Activated naive CD4-positive, alpha-beta T cell (primary cell): ENCODE measurements around the gene NAPSA.
"Not testable (repeated sequence)": the region's sequence is repeated elsewhere in the genome, so short reads cannot be mapped to it uniquely, and the experiment has no call there.

Experiments used
- DNase-seq, 4 experiments: peaks; one replicate each; lab custom pipeline; 2025; lab: John Stamatoyannopoulos, UW

Gene NAPSA

DNA sequence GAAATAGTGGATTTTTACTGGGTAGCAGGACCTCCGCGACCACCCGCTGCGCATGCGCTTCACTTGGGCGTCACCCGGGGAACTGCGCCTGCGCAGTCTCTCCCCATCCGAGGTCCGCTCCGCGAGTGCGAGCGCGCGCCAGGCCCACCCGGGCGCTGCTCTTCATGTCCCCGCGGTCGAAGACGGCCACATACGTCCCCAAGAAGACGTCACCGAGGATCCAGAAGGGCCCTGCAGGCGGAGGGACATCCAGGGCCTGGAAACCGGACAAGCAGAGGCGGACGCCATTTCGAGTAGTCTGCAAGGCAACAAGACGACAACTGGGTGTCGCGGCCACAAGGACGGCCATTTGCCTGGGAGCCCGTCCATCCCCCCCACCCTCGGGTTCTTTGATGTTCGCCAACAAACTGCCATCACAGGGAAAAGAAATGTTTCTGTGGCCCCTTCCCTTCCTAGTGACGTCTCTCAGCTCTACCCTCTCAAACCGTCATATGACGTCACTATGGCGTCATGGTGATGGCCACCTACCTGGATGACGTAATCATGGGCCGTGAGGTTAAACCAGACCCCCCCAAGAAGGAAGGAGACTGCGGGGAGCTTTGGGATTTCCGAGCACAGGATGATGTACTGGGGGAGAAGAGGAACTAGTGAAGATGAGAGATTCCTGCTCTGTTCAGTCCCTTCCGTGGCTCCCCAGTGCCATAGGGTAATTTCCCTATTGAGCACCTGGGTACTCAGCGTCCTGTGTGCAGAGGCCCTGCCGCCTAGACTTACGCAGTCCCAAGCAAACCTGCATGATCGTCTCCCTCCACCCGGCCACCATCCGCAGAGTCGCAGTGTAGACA, 6.7 kb downstream of the NAPSA start:
- peak; percentile 41 to 73 (median 54) for DNase-seq

DNA sequence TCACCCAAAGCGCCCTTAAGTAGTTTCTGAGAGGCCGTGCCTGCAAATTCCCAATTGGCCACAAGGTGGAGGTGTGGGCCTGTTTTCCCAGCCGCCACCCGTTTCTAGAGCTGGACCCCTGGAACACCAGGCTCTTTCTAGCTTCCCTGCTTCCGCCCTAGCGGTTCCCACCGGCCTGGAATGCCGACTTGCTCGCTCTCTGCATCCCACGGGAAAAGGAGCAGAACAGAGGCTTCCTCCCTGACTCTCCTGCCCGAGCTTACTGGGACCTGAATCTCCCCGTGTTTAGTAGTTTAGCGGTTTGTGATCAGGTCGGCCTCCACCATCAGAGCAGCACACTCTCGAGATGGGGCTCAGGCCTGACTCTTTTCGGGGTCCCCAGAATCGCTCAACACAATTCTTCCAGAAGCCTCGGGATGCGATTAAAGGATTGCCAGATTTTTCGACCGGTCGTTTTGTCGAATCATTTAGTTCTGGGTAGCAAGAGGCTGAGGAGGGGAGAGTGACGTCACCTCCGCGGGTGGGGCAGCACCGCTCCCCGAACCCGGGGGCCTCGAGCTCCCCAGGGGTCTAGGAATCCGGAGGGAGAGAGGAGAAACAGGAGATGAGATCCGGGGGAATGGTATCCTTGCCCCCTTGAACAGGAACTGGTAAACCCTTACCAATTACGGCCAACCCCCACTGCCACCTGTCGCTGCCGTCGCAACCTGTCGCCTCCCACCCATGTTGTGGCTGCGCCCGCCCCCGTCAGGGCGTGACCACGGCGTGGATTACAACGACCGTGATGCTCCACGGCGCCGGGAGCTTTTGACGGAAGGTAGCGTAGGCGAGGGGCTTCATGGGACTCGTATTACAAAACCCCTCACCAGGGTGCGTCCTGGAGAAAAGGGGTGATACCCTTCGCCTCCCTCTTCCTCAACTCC, 8.0 kb downstream of the NAPSA start:
- DNase-seq, result peak; percentile 56 to 85 (median 68)

DNA sequence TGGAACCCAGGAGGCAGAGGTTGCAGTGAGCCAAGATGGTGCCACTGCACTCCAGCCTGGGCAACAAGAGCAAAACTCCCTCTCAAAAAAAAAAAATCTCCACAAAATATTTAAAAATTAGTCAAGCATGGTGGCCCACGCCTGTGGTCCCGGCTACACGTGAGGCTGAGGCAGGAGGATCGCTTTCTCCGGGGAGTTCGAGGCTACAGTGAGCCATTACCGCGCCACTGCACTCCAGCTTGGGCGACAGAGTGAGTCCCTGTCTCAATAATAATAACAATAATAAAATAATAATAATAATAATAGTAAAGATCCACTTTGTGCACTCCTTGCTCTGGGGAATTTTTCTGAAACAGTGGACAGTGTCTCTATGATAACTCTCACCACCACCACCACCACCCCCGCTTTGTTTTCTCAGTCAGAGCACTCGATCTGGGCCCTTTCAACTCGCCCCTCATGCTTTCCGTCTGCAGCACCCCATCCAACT, 8.7 kb downstream of the NAPSA start:
- DNase-seq, result no peak

DNA sequence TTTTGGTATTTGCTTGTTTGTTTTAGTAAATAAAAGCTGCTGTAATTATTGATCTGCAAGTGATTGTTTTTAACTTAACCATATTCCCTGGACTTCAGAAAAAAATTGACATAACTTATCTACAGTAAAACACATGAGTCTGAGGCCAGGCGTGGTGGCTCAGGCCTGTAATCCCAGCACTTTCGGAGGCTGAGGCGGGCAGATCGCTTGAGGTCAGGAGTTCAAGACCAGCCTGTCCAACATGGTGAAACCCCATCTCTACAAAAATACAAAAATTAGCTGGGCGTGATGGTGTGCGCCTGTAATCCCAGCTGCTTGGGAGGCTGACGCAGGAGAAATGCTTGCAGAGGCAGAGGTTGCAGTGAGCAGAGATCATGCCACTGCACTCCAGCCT, 12.0 kb downstream of the NAPSA start:
- DNase-seq, result not testable (repeated sequence)

DNA sequence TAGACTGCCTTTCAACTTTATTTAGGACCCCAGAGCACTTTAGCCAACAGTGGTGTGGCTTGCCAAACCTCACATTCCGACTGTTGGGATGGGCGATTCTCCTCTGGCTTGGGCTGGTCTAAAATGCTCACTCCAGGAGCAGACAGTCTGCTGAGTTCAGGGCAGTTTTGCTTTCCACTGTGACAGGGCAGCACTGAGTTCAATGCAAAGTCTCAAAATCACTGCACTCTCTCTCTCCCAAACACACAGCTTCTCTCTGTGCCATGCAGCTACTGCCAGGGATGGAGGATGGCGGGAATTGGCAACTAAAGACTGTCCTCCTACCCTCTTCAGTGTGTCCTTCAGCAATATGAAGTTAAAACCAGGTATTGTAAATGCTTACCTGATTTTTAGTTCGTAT, 13.2 kb downstream of the NAPSA start:
- no peak for DNase-seq

DNA sequence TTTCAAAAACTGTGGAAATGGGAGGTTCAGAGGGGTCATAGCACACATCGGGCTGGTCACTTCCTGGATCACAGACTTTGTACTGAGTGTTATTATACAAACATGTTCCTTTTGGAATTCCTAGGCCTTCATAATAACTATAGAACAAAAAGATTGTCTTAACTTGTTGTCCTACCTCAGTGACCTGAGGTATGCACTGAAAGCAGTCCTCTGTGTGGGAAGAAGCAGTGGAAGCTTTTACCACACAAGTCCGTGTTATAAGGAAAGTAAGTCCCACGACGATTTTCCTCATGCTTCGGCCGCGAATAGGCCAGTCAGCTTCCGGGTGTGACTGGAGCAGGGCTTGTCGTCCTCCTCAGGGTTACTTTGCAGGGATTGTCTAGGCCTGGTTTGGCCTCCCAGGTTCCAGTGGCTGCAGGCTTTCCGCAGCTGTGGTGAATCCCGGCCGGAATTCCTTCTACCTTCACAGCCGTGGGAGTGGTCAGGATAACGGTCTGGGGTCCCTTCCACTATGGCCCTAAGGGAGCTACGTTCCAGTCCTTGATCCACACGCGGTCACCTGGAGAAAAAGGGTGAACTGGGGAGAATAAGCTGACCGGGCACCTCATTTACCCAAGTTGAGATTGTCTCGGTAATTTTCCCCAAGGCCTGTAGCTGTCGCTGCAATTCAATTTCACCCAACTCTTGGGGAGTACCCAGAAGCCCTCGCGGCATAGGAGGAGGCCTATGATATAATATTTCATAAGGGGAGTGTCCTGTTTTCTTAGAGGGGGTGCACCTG, 16.0 kb downstream of the NAPSA start:
- no peak for DNase-seq

DNA sequence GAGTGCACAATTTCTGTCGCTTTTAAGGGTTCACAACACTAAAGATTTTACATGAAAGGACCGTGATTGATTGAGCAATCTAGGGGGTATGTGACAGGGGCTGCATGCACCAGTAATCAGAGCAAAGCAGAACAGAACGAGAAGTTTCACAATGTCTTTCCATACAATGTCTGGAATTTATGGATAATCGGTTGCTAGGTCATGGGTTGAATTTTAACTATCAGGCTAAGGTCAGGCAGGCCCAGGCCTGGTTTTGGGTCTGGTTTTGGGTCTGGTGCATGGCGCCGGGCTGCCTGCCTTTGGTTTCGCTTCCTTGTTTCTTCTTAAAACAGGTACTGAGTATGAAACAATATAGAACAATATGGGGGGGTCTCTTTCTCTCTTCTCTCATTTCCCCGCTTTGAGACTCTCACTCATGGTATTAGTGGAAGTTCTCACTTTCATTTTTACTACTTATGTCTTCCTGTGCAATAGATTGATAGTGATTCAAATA, 18.3 kb downstream of the NAPSA start:
- not testable (repeated sequence) for DNase-seq

DNA sequence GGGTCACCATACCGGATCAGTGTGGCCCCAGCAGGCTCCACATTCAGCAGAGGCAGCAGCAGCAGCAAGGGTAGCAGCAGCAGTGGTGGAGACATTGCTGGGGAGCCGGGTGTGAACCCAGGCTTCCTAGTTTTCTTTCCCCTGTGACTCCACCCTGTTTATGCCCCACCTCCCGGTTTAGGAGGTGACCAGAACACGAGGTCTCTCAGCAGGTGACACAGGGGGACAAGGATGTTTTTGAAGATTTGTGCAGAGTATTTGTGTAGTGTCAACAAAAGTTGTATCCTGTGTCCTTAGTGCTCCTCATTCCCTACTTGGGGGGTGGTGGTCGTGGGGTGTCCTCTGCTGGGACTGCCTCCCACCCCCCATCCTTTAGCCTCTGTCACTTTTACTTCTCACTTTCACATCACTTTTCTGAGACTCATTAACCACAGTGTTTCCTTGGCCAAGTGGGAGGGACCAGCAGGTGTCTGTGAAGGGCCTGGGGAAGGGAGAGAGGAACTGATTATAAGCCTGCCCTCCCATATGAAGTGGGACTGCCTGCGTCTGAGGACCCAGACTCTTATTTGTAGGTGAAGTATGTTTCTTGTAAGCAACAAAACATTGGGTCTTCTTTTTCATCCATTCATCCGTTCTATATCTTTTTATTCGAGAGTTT, 20.6 kb downstream of the NAPSA start:
- DNase-seq, result no peak

DNA sequence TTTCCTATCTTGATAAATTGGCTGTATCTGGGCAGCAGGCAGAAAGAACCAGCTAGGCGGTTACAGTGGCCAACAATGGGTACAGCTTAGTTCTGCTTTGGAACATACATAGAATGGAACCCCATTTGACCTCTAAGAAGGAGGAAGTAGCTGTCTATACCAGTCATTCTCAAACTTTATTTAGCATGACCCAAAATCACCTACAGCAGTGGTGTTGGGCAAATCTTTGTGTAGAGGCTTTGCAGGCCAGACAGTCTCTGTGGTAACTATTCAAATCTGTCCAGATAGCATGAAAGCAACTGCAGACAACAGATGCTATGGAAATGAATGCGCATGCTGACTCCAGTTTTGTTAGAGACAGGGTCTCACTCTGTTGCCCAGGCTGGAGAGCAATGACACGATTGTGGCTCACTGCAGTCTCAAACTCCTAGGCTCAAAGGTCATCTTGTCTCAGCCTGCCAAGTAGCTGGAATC, 24.3 kb downstream of the NAPSA start:
- DNase-seq, result no peak

DNA sequence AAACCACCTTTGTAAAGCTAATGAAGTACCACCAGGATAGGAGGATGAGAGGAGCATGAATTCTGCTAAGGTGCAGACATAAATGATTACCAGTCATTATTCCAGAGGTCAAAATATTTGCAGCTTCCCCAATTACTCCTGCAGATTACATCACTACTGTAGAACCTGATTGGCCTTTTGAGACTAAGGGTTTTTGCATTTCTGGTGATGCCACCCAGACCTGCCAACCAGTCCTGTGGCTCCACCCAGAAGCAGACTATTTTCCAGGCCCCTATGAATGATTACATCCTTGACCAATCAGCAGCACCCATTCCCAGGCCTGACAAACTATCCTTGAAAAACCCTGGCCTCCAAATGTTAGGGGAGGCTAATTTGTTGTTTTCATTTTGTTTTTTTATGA, 25.1 kb downstream of the NAPSA start:
- no peak for DNase-seq

DNA sequence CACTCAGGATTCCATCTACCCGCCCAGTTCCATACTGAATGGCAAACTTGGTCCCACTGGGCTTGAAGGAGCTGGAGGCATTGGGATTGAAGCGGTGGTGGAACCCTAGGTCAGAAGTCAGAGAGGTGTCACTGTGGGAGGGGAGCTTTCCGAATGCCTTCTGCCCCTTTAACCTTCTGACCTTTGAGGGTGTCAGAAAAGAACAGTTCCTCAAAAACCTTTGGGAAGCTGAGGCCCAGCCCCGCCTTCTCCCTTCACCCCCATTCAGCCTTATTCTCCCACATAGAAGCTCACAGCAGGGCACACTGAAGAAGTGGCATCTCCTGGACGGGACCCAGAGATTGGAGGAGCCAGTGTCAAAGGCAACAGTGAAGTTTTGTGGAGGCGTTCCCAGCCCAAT, 28.4 kb downstream of the NAPSA start:
- DNase-seq, result not testable (repeated sequence)

DNA sequence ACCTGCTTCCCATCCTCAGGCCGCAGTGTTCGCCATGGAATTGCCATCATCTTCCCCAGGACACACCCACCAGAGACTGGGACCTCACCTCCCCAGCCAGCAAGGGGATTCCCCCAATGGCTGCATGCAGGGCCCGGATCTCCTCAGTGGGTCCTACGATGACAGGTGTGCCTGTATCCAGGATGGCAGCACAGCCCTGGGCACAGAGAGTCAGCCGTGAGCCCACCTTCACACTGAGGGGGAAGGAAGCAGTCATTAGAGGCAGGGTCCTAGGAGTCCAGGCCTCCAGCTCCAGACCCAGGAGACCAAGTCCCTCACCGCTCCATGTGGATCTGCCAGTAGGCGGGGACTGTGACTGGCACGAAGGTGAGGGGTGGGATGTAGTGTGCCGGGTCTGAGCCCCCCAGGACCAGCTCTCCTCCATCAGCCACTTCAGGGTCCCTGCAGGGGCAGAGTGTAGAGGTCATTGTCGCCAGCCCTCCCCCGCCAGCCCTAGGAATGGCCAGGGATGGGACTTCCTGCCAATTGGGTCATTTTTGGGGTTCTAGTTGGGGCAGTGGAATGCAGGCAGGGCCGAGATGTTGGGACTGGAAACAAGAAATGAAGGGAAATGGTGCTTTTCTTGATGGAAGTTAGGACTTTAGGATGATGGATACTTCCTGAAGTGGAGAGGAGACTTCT, 30.6 kb downstream of the NAPSA start:
- no peak for DNase-seq

DNA sequence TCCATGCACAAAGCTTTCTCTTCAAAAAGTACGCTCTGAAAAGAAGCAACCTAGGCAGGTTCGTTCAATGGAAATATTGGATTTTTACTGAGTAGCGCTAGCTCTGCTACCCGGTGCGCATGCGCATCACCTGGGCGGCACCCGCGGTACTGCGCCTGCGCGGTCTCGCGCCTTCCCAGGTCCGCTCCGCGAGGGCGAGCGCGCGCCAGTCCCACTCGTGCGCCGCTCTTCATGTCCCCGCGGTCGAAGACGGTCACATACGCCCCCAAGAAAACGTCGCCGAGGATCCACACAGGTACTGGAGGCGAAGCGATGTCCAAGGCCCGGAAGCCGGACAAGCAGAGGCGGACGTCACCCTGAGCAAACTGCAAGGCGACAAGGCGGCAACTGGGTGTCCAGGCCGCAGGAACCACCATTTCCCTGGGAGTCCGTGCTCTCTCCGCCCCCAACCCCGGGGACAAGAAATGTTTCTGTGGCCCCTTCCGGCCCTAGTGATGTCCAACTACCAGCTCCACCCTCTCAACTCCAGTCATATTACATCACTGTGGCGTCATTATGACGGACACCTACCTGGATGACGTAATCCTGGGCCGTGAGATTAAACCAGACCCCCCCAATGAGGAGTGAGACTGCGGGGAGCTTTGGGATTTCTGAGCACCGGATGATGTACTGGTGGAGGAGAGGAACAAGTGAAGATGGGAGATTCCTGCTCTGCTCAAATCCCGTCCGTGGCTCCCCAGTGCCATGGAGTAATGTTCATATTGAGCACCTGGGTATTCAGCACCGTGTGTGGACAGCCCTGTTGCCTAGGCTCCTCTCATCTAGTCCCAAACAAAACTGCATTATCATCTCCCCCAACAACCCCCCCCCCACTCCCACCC, 31.5 kb downstream of the NAPSA start:
- DNase-seq, result peak; percentile 56 to 78 (median 71)

DNA sequence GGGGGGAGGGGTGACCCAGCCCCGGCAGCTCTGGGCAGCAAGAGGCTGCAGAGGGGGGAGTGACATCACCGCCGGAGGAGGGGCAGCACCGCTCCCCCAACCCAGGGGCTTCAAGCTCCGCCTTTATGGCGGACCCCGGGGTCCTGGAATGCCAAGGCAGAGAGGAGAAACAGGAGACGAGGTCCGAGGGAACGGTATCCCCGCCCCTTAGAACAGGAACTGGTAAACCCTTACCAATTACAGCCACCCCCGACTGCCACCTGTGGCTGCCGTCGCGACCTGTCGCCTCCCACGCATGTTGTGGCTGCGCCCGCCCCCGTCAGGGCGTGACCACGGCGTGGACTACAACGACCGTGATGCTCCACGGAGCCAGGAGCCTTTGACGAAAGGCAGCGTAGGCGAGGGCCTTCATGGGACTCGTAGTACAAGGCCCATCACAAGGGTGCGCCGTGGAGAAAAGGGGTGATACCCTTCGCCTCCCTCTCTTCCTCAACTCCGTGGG, 32.2 kb downstream of the NAPSA start:
- DNase-seq, result peak; percentile 56 to 79 (median 71)

DNA sequence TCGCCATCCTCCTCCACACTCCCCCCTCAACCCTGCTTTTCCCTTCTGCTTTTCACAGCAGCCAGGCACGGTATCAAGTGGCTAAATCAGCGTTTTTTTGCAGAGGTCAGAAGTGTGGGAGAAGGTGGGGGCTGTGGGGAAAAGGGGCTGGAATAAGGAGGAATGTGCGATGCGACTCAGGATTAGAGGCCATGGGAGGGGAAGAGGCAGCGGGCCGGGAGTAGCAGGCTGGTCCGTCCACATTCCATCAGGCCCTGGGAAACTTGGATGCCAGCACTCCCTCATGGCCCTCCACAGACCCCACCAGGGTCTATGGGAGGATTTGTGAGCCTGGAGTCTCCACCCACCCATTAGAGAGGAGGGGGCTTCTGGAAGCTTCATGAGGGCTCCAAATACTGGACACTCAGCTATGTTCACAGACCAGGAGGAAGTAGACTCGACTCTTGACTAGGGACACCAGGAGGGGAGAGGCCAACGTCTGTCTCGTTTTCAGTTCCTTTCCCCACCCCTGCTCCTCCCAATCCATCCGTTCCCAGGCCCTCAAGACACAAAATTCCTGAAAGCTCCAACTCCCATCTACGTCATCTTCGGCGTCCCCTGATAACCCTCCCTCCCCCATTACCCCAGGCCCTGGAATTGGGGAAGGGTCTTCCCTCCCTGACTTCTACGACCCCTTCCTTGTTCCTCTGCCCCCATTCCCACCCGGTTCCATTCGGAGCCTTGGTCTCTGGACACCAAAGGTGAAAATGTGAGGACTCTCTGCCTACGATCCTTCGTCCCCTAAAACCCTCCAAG, 33.0 kb downstream of the NAPSA start:
- DNase-seq, result no peak

DNA sequence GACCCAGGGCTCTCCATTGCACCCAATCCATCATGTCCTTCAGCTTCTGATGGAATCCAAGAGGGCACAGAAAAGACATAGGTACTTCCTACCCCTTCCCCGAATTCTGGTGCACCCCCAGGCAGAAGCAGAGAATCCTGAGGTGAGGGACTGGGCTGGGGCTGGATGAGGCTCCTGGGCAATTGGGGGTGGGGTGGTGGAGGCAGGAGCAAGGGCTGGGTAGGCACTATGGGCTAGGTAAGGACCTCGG, 33.5 kb downstream of the NAPSA start:
- no peak for DNase-seq

DNA sequence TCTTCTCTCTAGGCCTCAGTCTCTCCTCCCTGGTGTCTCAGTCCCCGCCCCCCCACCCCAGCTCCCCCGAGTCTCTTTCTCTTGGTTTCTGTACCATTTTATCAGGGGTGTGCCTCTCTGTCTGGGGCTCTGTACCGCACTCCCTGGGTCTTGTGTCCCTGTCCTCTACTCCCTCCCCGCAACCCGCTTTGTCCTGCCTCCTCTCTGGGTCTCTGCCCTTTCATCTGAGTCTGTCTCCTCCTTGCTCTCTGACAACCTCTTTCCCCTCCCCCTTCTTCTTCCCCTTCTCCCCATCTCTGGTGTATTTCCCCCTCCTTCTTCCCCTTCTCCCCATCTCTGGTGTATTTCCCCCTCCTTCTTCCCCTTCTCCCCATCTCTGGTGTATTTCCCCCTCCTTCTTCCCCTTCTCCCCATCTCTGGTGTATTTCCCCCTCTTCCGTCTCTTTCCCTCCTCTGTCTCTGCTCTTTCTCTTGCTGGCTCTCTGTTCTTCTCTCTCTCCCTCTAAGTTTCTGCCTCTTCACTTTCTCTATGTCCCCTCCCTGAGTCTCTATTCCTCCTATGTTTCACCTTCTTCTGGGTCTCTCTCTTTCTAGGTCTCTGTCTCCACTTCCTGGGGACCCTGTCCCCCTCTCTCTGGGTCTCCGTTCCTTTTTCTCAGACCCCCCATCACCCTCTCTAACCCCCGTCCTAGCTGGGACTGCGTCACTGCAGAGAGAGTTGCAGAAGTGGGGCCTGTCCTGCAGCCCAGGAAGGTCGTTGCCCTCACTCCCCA, 34.0 kb downstream of the NAPSA start:
- DNase-seq, result no peak
